OCI-LY3 (cell line): ENCODE measurements around the gene ERC2.

ENCODE experiments used
- H2AFZ ChIP-seq: fragments of 200-600, 300-600 bp; shearing (Covaris generic); 2 replicates; pipeline ENCODE4 v1.6.0; 2014; ENCODE audit warnings: antibody characterized with exemption, low read depth, low read length
- H3K27ac ChIP-seq: fragments of 200-600, 300-600 bp; sonication (generic); 2 replicates; pipeline ENCODE4 v1.5.1; 2014; ENCODE audit warnings: mild to moderate bottlenecking, low read length, moderate library complexity, mixed read lengths
- H3K27me3 ChIP-seq: fragments of 200-600, 300-600 bp; sonication (generic); 2 replicates; pipeline ENCODE4 v1.6.1; 2014; ENCODE audit warnings: low read depth, low read length, mixed read lengths
- H3K36me3 ChIP-seq: fragments of 200-600, 300-600 bp; sonication (generic); replicated peaks from 2 replicates; pipeline ENCODE3; 2014; ENCODE audit warnings: low read depth, low read length, mixed read lengths
- H3K4me1 ChIP-seq: fragments of 300-600, 200-600 bp; sonication (generic); 2 replicates; pipeline ENCODE4 v1.6.1; 2014; ENCODE audit warnings: low read length, mixed read lengths
- H3K4me2 ChIP-seq: fragments of 200-600, 300-600 bp; sonication (generic); 2 replicates; pipeline ENCODE4 v1.6.1; 2014; ENCODE audit warnings: low read length, mixed read lengths
- H3K4me3 ChIP-seq: fragments of 300-600, 200-600 bp; sonication (generic); 2 replicates; pipeline ENCODE4 v1.5.1; 2014; ENCODE audit warnings: antibody characterized with exemption, mild to moderate bottlenecking, low read length, moderate library complexity
- H3K79me2 ChIP-seq: fragments of 300-600, 200-600 bp; shearing (Covaris generic); 2 replicates; pipeline ENCODE4 v1.6.1; 2014; ENCODE audit warnings: mild to moderate bottlenecking, low read length, mixed read lengths
- H3K9ac ChIP-seq: fragments of 300-600, 200-600 bp; shearing (Covaris generic); 2 replicates; pipeline ENCODE4 v1.6.0; 2014; ENCODE audit warnings: mild to moderate bottlenecking, low read length, moderate library complexity
- H3K9me3 ChIP-seq: fragments of 200-600, 300-600 bp; shearing (Covaris generic); 2 replicates; pipeline ENCODE4 v1.6.1; 2014; ENCODE audit warnings: low read length, mixed read lengths; ENCODE audit not compliant: insufficient read depth
- H4K20me1 ChIP-seq: fragments of 200-600, 300-600 bp; sonication (generic); 2 replicates; pipeline ENCODE4 v1.6.1; 2016; ENCODE audit warnings: low read length, mixed read lengths; ENCODE audit not compliant: insufficient read depth
- EZH2phosphoT487 ChIP-seq: fragments of 200-600 bp; shearing (Covaris generic); IDR thresholded peaks from 2 replicates; pipeline ENCODE4 v1.6.1; 2018; ENCODE audit warnings: antibody characterized with exemption, mixed run types, low read depth
- TF ChIP-seq, protein P1 (sequence below): fragments of 200-600, 300-600 bp; sonication (generic); IDR thresholded peaks from 2 replicates; pipeline ENCODE4 v1.5.1; 2014; ENCODE audit warnings: antibody characterized with exemption, low read length, low read depth

ERC2 gene

DNA sequence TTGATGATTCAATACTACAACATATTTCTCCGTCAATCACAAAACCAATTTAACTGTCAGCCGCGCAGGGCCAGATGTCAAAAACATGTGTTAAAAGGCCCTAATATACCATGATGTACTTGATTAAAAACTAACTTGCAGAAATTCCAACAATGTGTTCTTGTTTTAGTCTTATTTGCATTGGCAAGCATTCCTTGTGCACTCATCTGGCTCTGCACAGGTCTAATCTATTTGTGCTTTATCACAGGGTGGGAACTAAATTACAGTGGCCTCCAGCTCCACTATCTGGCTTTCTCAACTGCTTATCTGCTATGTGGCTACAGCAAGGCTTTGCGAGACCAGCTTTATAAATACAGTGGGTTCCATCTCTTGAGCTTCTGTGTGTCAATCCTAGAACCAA, 455.5 kb downstream of the ERC2 start:
- TF ChIP-seq EZH2phosphoT487 = no peak
- TF ChIP-seq, protein P1, sequence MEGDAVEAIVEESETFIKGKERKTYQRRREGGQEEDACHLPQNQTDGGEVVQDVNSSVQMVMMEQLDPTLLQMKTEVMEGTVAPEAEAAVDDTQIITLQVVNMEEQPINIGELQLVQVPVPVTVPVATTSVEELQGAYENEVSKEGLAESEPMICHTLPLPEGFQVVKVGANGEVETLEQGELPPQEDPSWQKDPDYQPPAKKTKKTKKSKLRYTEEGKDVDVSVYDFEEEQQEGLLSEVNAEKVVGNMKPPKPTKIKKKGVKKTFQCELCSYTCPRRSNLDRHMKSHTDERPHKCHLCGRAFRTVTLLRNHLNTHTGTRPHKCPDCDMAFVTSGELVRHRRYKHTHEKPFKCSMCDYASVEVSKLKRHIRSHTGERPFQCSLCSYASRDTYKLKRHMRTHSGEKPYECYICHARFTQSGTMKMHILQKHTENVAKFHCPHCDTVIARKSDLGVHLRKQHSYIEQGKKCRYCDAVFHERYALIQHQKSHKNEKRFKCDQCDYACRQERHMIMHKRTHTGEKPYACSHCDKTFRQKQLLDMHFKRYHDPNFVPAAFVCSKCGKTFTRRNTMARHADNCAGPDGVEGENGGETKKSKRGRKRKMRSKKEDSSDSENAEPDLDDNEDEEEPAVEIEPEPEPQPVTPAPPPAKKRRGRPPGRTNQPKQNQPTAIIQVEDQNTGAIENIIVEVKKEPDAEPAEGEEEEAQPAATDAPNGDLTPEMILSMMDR = no peak
- no peaks in the 10 kb centered on the region for H3K36me3 ChIP-seq
- H3K4me3 ChIP-seq = no peak overlapping the region
- no peak overlapping the region for H3K4me2 ChIP-seq
- no peaks in the 10 kb centered on the region for H3K79me2 ChIP-seq
- H3K27me3 ChIP-seq = peaks cover 20% of the 10 kb centered on the region; the same call in 1 of the 2 replicates
- H3K27ac ChIP-seq = no peak overlapping the region
- H3K9me3 ChIP-seq = no peaks in the 10 kb centered on the region
- H3K4me1 ChIP-seq = no peaks in the 10 kb centered on the region
- H4K20me1 ChIP-seq = no peaks in the 10 kb centered on the region
- no peak overlapping the region for H2AFZ ChIP-seq
- H3K9ac ChIP-seq = no peak overlapping the region

DNA sequence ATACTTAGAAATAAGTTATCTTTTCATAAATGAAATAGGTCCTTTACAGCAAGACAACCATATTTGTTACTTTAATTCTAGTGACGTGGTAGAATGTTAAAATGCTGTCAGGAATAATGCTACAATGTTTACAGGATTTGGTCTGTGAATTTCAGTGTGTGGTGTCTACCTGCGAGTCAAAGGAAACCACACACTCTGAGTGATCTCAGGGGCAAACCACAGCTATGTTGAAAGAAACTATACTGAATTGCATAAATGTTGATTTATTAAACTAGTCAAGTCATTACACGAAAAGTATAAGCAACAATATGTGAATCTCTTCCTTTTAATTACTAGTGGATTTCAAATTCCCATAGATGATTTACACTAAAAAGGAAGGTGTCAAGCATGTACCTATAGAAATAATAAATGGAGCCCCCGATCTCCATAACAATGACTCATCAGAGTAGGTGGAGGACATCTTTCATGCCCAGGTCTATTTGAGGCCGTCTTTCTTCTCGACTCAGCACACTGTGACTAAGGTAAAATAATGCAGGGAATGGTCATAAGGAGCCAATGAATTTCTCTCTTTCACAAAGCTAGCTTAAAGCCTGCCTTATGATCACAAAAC, 463.0 kb downstream of the ERC2 start:
- peaks cover 22% of the 10 kb centered on the region; the same call in 1 of the 2 replicates for H3K27me3 ChIP-seq
- H3K9me3 ChIP-seq = no peaks in the 10 kb centered on the region
- no peaks in the 10 kb centered on the region for H3K4me1 ChIP-seq
- H3K4me3 ChIP-seq = no peak overlapping the region
- TF ChIP-seq EZH2phosphoT487 = no peak
- TF ChIP-seq, protein P1 = no peak
- no peaks in the 10 kb centered on the region for H4K20me1 ChIP-seq
- no peak overlapping the region for H3K9ac ChIP-seq
- H3K27ac ChIP-seq = no peak overlapping the region
- no peaks in the 10 kb centered on the region for H3K36me3 ChIP-seq
- no peak overlapping the region for H2AFZ ChIP-seq
- no peak overlapping the region for H3K4me2 ChIP-seq
- no peaks in the 10 kb centered on the region for H3K79me2 ChIP-seq

DNA sequence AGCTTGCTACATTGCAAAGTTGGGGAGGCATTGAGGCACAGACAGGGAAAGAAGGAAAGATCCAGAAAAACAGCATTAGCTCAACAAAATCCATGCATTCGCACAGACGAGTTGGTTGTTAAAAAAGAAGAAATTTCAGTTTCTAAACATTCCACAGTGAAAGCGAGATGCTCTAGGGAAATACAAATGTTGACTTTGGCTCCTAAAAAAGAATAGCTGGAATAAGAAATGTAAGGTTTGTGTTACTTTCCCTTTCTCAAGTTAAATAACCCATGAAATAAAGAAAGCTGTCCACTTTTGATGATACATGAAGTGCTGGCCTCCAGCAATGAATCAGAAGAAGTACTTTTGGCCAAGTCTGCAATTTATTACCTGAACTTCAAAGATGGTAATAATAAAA, 465.1 kb downstream of the ERC2 start:
- Histone ChIP-seq H3K79me2 (no peaks in the 10 kb centered on the region), H3K4me3 (no peak overlapping the region), H3K27ac (no peak overlapping the region), H3K9me3 (no peaks in the 10 kb centered on the region), H3K36me3 (no peaks in the 10 kb centered on the region), H2AFZ (no peak overlapping the region), H3K27me3 (peaks cover 15% of the 10 kb centered on the region; the same call in 1 of the 2 replicates), H3K4me2 (no peak overlapping the region), H4K20me1 (no peaks in the 10 kb centered on the region), H3K4me1 (no peaks in the 10 kb centered on the region), H3K9ac (no peak overlapping the region)
- TF ChIP-seq, protein P1 = no peak
- TF ChIP-seq EZH2phosphoT487 = no peak

DNA sequence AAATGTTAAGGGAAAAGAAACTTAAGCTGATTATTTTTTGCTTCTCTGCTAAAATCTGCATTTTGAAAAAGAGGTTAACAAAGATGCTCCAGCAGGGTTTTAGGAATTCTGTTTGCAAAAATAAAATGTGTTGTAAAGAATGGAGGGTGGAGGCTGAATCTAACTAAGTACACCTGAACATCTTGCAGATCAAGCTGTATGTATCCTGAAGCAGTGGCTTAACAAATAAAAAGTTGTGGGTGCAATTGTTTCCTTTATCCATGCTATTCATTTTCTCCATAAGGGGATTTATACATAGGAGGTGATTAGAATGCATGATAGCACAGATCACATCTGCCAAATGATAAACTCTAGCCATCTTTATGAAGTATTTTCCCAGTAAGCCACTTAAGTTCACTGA, 466.3 kb downstream of the ERC2 start:
- Histone ChIP-seq H3K9ac (no peak overlapping the region), H3K4me1 (no peaks in the 10 kb centered on the region), H3K4me3 (no peak overlapping the region), H3K4me2 (no peak overlapping the region), H3K79me2 (no peaks in the 10 kb centered on the region), H3K36me3 (no peaks in the 10 kb centered on the region), H3K27me3 (peaks cover 12% of the 10 kb centered on the region; the same call in 1 of the 2 replicates), H4K20me1 (no peaks in the 10 kb centered on the region), H3K27ac (no peak overlapping the region), H2AFZ (no peak overlapping the region), H3K9me3 (no peaks in the 10 kb centered on the region)
- TF ChIP-seq, protein P1 = no peak
- no peak for TF ChIP-seq EZH2phosphoT487
